Neural cell (in vitro differentiated cells): Measurements from ENCODE around the gene DUOX1.

Source experiments
- POLR2AphosphoS5 ChIP-seq: IDR thresholded peaks from 2 replicates; pipeline ENCODE4 v1.6.1; 2012
- RAD21 ChIP-seq: fragments of 450-650 bp; conservative IDR thresholded peaks from 2 replicates; pipeline ENCODE4 v1.6.1; 2014; ENCODE audit warnings: antibody characterized with exemption, mild to moderate bottlenecking, moderate library complexity
- SMC3 ChIP-seq: fragments of 450-650 bp; conservative IDR thresholded peaks from 2 replicates; pipeline ENCODE4 v1.6.1; 2014; ENCODE audit warnings: antibody characterized with exemption, mild to moderate bottlenecking, moderate library complexity; ENCODE audit not compliant: poor library complexity
- TAF1 ChIP-seq: IDR thresholded peaks from 2 replicates; pipeline ENCODE4 v1.6.1; 2012; ENCODE audit warnings: low read depth
- TF ChIP-seq, protein P1 (sequence below): fragments of 450-650 bp; IDR thresholded peaks from 2 replicates; pipeline ENCODE4 v1.5.1; 2014; ENCODE audit warnings: antibody characterized with exemption, mild to moderate bottlenecking, moderate library complexity; ENCODE audit not compliant: poor library complexity, severe bottlenecking
- TF ChIP-seq, protein P2 (sequence below): IDR thresholded peaks from 2 replicates; pipeline ENCODE4 v1.6.1; 2012; ENCODE audit warnings: borderline replicate concordance

DNA sequence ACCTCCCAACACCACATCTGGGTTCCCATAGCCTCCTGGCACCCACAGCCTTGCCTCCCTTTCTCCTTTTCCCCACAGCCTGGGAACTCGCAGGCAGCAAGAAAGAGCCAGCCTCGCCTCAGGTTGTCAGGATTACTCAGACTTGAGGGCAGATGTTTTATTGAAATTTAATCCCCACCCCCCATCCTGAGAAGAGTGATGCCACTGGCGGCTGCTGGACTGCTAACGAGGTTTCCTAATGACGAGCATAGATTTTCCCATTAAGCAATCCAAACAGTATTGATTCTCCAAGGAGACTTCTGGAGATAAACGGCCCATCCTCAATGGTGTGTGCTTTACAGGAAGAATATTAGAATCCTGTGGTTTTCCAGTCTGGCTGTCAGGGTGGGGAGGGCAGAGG lies 44.3 kb downstream of the DUOX1 start:
- TF ChIP-seq, protein P1, sequence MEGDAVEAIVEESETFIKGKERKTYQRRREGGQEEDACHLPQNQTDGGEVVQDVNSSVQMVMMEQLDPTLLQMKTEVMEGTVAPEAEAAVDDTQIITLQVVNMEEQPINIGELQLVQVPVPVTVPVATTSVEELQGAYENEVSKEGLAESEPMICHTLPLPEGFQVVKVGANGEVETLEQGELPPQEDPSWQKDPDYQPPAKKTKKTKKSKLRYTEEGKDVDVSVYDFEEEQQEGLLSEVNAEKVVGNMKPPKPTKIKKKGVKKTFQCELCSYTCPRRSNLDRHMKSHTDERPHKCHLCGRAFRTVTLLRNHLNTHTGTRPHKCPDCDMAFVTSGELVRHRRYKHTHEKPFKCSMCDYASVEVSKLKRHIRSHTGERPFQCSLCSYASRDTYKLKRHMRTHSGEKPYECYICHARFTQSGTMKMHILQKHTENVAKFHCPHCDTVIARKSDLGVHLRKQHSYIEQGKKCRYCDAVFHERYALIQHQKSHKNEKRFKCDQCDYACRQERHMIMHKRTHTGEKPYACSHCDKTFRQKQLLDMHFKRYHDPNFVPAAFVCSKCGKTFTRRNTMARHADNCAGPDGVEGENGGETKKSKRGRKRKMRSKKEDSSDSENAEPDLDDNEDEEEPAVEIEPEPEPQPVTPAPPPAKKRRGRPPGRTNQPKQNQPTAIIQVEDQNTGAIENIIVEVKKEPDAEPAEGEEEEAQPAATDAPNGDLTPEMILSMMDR = no peak
- TF ChIP-seq POLR2AphosphoS5 (no peak), RAD21 (no peak), TAF1 (no peak), SMC3 (no peak)
- TF ChIP-seq, protein P2, sequence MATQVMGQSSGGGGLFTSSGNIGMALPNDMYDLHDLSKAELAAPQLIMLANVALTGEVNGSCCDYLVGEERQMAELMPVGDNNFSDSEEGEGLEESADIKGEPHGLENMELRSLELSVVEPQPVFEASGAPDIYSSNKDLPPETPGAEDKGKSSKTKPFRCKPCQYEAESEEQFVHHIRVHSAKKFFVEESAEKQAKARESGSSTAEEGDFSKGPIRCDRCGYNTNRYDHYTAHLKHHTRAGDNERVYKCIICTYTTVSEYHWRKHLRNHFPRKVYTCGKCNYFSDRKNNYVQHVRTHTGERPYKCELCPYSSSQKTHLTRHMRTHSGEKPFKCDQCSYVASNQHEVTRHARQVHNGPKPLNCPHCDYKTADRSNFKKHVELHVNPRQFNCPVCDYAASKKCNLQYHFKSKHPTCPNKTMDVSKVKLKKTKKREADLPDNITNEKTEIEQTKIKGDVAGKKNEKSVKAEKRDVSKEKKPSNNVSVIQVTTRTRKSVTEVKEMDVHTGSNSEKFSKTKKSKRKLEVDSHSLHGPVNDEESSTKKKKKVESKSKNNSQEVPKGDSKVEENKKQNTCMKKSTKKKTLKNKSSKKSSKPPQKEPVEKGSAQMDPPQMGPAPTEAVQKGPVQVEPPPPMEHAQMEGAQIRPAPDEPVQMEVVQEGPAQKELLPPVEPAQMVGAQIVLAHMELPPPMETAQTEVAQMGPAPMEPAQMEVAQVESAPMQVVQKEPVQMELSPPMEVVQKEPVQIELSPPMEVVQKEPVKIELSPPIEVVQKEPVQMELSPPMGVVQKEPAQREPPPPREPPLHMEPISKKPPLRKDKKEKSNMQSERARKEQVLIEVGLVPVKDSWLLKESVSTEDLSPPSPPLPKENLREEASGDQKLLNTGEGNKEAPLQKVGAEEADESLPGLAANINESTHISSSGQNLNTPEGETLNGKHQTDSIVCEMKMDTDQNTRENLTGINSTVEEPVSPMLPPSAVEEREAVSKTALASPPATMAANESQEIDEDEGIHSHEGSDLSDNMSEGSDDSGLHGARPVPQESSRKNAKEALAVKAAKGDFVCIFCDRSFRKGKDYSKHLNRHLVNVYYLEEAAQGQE = no peak
